RWPE1 (cell line): Measurements from ENCODE around the gene RBM25.

ENCODE experiments used
- CTCF ChIA-PET: fragments of 350-600 bp; sonication (Branson Sonifier 250); formaldehyde crosslinking; extraction: SDS; loops from one replicate; lab custom pipeline; 2021; lab: Yijun Ruan, JAX
- POLR2A ChIA-PET: fragments of 400-600 bp; formaldehyde crosslinking; extraction: SDS; loops from one replicate; lab custom pipeline; 2020; ENCODE audit warnings: antibody characterized with exemption; ENCODE audit not compliant: low non-redundant PET; lab: Yijun Ruan, JAX
- DNase-seq: peaks from one replicate; pipeline ENCODE4 v3.0.0; 2012; ENCODE audit warnings: low spot score
- H3K27ac ChIP-seq: fragments of 450-650 bp; 2 replicates; pipeline ENCODE4 v1.5.1; 2017
- TF ChIP-seq, protein P1 (sequence below): fragments of 450-650 bp; conservative IDR thresholded peaks from 2 replicates; pipeline ENCODE4 v1.5.1; 2017; ENCODE audit warnings: low read depth, mild to moderate bottlenecking

RBM25 gene

DNA sequence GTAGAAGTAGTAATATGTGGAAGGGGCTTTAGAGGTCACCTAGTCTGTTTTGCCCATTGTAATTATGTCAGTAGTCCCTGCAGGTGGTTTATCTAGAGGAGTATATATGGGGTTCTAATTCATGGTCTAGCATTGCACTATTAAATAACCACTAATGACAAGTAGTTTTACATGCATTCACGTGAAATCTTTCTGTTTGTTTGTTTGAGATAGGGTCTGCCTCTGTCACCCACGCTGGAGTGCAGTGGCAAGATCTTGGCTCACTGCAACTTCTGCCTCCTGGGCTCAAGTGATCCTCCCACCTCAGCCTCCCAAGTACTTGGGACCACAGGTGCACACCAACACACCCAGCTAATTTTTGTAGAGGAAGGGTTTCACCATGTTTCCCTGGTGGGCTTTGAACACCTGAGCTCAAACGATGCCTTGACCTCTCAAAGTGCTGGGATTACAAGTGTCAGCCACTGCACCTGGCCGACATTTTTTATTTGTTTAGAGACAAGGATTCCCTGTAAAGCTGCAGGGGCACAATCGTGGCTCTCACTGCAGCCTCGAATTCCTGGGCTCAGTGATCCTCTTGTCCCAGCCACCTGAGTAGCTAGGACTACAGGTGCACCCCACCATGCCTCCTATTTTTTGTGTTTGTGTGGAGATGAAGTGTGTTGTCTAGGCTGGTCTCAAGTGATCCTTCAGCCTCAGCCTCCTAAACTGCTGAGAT, 66.0 kb downstream of the RBM25 start:
- no peak overlapping the region for H3K27ac ChIP-seq
- POLR2A ChIA-PET: no interaction called here
- TF ChIP-seq, protein P1, sequence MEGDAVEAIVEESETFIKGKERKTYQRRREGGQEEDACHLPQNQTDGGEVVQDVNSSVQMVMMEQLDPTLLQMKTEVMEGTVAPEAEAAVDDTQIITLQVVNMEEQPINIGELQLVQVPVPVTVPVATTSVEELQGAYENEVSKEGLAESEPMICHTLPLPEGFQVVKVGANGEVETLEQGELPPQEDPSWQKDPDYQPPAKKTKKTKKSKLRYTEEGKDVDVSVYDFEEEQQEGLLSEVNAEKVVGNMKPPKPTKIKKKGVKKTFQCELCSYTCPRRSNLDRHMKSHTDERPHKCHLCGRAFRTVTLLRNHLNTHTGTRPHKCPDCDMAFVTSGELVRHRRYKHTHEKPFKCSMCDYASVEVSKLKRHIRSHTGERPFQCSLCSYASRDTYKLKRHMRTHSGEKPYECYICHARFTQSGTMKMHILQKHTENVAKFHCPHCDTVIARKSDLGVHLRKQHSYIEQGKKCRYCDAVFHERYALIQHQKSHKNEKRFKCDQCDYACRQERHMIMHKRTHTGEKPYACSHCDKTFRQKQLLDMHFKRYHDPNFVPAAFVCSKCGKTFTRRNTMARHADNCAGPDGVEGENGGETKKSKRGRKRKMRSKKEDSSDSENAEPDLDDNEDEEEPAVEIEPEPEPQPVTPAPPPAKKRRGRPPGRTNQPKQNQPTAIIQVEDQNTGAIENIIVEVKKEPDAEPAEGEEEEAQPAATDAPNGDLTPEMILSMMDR: no peak
- CTCF ChIA-PET: no interaction called here
- DNase-seq: no peak

DNA sequence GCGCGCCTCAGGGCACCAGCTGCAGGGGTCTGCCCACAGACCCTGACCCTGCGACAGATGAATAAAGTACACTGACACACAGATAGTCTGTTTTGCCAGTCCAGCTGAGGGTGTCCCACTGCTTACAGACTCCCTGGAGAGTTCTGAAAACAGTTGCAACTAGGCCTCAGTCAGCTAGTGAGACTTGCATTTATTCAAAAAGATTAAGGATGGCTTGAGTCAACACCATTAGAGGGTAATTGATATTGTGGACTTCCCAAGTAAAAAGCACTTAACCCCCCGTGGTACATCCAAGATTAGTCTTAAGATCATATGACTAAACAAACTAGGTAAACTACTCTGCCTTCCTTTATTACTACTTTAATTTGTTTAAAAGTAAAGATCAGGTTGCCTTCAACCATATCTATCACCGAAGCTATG, 66.8 kb downstream of the RBM25 start:
- ChIA-PET CTCF (no interaction called here), POLR2A (no interaction called here)
- TF ChIP-seq, protein P1: no peak
- H3K27ac ChIP-seq: no peak overlapping the region
- DNase-seq: no peak

DNA sequence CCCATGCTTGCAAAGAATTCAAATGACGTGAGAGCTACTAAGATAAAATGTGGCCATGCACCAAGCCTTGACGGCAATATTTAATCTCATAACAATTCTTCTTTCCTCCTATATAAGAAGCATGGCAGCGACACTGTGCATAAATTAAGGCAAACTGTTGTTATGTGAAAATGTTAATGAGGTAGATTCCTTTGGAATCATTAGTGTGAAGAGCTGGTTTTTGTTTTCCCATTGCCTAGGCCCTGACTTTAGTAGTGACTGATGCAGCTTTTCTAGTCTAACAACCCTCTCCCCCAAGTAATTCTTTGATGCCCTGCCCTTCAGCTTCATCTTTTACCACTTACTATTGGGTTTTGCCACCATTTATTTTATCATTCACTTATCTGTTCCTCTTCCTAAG, 67.4 kb downstream of the RBM25 start:
- POLR2A ChIA-PET: no interaction called here
- TF ChIP-seq, protein P1: no peak
- no peak overlapping the region for H3K27ac ChIP-seq
- CTCF ChIA-PET: no interaction called here
- no peak for DNase-seq

DNA sequence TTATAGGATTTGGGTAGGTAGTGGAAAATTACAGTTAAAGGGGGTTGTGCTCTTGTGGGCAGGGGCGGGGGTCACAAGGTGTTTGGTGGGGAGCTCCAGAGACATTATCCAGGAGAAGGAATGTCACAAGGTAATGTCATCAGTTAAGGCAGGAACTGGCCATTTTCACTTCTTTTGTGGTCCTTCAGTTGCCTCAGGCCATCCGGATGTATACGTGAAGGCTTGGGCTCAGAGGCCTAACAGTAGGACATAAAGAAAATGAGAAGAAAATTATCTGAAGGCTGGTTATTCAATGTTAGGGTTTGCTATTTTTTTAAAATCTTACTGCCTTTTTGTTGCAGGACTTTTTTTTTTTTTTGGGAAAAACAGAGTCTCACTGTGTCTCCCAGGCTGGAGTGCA, 75.5 kb downstream of the RBM25 start:
- CTCF ChIA-PET: no interaction called here
- DNase-seq: no peak
- POLR2A ChIA-PET: no interaction called here
- H3K27ac ChIP-seq: no peak overlapping the region
- TF ChIP-seq, protein P1: no peak

DNA sequence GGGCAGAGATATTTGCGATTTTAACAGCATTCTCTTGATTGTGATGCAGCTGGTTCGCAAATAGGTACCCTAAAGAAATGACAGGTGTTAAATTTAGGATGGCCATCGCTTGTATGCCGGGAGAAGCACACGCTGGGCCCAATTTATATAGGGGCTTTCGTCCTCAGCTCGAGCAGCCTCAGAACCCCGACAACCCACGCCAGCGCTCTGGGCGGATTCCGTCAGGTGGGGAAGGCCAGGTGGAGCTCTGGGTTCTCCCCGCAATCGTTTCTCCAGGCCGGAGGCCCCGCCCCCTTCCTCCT, 77.7 kb downstream of the RBM25 start:
- ChIA-PET POLR2A (interaction anchor here (0.6 to 0.7 kb wide), 2 partner anchors 58 to 111 kb away, joined by 3 to 5 read pairs; no protein-coding TSS in a partner anchor), CTCF (no interaction called here)
- TF ChIP-seq, protein P1: no peak
- DNase-seq: no peak
- peak overlapping the region; percentile 91 for H3K27ac ChIP-seq

DNA sequence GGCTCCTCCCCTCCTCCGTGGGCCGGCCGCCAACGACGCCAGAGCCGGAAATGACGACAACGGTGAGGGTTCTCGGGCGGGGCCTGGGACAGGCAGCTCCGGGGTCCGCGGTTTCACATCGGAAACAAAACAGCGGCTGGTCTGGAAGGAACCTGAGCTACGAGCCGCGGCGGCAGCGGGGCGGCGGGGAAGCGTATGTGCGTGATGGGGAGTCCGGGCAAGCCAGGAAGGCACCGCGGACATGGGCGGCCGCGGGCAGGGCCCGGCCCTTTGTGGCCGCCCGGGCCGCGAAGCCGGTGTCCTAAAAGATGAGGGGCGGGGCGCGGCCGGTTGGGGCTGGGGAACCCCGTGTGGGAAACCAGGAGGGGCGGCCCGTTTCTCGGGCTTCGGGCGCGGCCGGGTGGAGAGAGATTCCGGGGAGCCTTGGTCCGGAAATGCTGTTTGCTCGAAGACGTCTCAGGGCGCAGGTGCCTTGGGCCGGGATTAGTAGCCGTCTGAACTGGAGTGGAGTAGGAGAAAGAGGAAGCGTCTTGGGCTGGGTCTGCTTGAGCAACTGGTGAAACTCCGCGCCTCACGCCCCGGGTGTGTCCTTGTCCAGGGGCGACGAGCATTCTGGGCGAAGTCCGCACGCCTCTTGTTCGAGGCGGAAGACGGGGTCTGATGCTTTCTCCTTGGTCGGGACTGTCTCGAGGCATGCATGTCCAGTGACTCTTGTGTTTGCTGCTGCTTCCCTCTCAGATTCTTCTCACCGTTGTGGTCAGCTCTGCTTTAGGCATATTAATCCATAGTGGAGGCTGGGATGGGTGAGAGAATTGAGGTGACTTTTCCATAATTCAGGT, 78.3 kb downstream of the RBM25 start, which contains the start of gene PSEN1:
PSEN1 (plus strand) TSS at position 121 of the 839 bp plus-strand sequence. CDS start 11,513 bp downstream, outside the sequence.
- CTCF ChIA-PET: no interaction called here
- DNase-seq: peak; percentile 95
- TF ChIP-seq, protein P1: no peak
- H3K27ac ChIP-seq: peak within 1 kb of the TSS; percentile 91
- POLR2A ChIA-PET: interaction anchor here (0.6 kb wide), 2 partner anchors 57 to 322 kb away, joined by 3 read pairs; partner anchors contain the start of gene NUMB
